ENCODE measurements around the gene TBC1D22A.

DNA sequence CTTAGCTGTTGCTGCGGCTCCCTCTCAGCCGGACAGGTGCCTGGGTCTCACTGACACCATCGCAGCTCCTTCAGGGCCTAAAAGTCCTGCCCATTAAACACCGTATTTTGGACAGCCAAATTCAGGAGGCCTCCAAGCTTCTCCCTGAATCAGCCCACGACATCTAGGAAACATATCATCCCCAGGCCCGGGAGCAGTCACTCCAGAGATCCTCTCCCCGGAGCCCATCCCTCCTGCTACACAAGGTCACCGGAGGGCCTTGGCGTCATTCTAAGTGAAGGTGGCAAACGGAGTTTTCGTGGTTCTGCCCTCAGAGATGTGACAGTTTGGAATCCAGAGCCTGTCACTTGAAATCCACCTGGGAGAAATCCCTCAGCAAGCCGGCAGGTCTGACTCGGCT is 232.5 kb downstream of the TBC1D22A start:
- no peak for TF ChIP-seq POLR2A (IDR thresholded peaks at IDR 0.05)
- TF ChIP-seq, protein P1, sequence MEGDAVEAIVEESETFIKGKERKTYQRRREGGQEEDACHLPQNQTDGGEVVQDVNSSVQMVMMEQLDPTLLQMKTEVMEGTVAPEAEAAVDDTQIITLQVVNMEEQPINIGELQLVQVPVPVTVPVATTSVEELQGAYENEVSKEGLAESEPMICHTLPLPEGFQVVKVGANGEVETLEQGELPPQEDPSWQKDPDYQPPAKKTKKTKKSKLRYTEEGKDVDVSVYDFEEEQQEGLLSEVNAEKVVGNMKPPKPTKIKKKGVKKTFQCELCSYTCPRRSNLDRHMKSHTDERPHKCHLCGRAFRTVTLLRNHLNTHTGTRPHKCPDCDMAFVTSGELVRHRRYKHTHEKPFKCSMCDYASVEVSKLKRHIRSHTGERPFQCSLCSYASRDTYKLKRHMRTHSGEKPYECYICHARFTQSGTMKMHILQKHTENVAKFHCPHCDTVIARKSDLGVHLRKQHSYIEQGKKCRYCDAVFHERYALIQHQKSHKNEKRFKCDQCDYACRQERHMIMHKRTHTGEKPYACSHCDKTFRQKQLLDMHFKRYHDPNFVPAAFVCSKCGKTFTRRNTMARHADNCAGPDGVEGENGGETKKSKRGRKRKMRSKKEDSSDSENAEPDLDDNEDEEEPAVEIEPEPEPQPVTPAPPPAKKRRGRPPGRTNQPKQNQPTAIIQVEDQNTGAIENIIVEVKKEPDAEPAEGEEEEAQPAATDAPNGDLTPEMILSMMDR (IDR thresholded peaks at IDR 0.05) = no peak

All from right lobe of liver (tissue), 4 donors.